Erythroblast (primary cell): Measurements from ENCODE around the gene ING4.

ENCODE experiments used
- GATA1 ChIP-seq: IDR thresholded peaks from 2 replicates; pipeline ENCODE4 v1.6.1; 2011; ENCODE audit warnings: low read depth, mild to moderate bottlenecking, control low read depth, low read length, moderate library complexity
- POLR2A ChIP-seq: IDR thresholded peaks from 2 replicates; pipeline ENCODE4 v1.6.1; 2011; ENCODE audit warnings: mild to moderate bottlenecking, low read length

- TF ChIP-seq POLR2A (no peak), GATA1 (no peak)
These were observed 37.7 kb upstream of the ING4 start, which contains the start of gene PIANP for GRCh38 chr12:6700646-6701051.
